ENCODE results near the gene STAB2.

GRCh38 chr12:103580026-103580425, 7.0 kb upstream of the STAB2 start:
- TF ChIP-seq ZNF274 (IDR thresholded peaks at IDR 0.05; ENCODE audit: low read depth, low read length): no peak
- no peak for TF ChIP-seq SUZ12 (IDR thresholded peaks at IDR 0.05; ENCODE audit: extremely low read depth, insufficient read depth, insufficient read length)
